Kidney tubule cell (primary cell): ENCODE results near the gene VCAM1.

Experiments
- DNase-seq: peaks from one replicate; pipeline ENCODE4 v3.0.0-alpha.2; 2018; ENCODE audit warnings: low spot score

Gene VCAM1

GRCh38 chr1:100722221-100722620, 2.7 kb downstream of the VCAM1 start:
- DNase-seq: peak; percentile 11

DNA sequence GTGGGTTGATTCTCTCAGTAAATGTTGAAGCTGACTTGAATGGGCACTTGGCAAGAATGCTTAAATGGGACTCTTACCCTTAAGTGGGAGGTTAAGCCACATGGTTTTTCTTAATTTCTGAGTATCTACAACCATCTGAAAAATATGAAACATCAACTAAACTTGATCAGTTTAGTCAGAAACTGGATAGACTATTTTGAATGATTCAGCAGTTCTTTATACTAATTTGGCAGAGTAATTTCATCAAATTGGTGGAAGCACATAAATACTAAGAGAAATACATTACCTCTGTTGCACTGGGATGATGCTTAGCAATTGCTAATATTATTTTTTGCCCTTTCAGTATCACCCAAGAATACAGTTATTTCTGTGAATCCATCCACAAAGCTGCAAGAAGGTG, 4.7 kb downstream of the VCAM1 start:
- DNase-seq: no peak

- no peak for DNase-seq
Observed at GRCh38 chr1:100730130-100730529, 10.6 kb downstream of the VCAM1 start.

GRCh38 chr1:100731309-100731708, 11.8 kb downstream of the VCAM1 start:
- DNase-seq: no peak

DNA sequence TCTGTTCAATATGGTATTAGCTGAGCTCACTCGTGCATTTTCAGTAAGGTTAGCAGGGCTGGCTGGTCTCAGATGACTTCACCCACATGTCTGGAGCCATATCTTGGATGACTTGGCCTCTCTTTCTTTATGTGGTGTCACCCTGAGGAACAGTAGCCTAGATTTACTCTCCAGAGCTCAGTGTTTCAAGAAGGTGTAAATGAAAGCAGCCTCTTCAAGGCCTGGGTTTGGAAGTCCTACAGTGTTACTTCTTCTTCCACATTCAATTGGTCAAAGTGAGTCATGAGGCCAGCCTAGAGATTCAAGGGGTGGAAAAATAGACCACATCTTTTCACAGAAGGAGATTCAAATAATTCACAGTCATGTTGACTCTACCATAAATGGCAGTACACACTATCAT, 12.2 kb downstream of the VCAM1 start:
- DNase-seq: peak; percentile 36

- peak; percentile 92 for DNase-seq
Observed at GRCh38 chr1:100734676-100735075, 15.1 kb downstream of the VCAM1 start.

GRCh38 chr1:100735244-100735643, 15.7 kb downstream of the VCAM1 start:
- DNase-seq: no peak

DNA sequence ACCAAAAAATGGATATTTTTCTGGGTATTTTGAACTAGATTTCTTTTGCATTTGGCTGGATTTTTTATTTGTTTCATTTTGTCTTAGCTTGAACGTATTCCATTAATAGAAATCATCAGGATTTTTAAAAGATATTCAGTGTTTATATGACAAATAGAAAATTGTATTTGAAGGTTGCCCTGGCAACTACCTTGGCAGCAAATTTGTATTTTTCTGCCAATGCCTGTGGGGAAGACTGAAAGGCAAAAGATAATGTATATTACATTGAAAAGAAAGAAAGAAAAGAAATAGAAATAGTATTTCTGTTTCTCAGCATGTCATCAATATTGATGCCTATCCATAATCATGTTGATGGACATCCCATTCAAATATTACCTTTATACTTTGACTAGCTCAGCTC, 16.8 kb downstream of the VCAM1 start:
- DNase-seq: no peak

DNA sequence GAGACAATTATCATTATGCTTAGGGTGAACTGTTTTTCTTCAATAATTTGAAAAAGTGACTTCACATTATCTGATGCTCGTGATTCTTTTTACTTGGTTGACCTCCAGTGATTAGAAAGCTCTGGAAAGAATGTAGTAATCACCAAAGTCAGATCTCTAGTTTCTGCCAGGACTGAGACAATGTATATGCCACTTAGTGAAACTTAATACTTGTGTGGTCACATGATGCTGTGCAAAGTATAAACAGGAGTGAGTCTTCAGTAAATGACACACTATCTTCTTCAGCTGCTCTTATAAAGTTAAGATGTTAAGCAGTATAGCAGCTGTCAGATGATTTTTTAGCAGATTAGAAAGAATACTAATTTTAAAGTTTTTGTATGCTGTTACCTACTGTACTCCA, 17.2 kb downstream of the VCAM1 start:
- DNase-seq: peak; percentile 32

- DNase-seq: peak; percentile 18
Observed at GRCh38 chr1:100746542-100746932, 27.0 kb downstream of the VCAM1 start.

- DNase-seq: no peak
Observed at GRCh38 chr1:100747771-100748170, 28.2 kb downstream of the VCAM1 start.

- DNase-seq: no peak
Observed at GRCh38 chr1:100750005-100750885, 30.7 kb downstream of the VCAM1 start.

DNA sequence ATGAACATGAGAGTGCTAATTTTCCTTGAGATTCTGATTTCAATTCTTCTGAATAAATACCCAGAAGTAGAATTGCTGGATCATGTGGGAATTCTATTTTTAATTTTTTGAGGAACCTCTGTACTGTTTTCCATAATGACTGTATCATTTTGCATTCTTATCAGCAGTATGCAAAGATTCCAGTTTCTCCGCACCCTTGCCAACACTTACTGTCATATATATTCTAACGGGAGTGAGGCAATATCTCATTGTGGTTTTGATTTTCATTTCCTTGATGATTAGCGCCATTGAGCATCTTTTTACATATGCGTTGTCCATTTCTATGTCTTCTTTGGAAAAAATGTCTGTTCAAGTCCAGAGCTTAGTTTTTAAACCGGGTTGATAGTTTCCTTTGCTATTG, 33.2 kb downstream of the VCAM1 start:
- no peak for DNase-seq

GRCh38 chr1:100757946-100758345, 38.4 kb downstream of the VCAM1 start:
- no peak for DNase-seq

- no peak for DNase-seq
Observed at GRCh38 chr1:100759188-100759587, 39.6 kb downstream of the VCAM1 start.

DNA sequence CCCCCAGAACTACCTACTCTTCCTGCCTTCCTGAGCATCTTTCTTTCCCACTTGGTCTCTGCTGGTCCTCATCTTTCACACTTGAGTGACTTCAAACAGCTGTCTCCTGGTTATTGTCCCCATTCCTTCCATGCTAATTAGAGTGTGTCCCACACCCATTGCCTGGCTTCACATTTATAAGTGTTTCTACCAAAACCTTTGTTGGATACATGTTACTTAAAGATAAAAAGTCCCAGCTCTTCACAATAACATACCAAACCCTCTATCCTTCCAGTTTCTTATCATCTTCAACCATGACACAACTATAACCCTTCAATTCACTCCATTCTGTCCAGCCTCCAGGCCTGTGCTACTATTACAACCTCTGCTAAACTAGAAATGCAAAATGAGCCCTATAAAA, 41.0 kb downstream of the VCAM1 start:
- no peak for DNase-seq

- no peak for DNase-seq
Observed at GRCh38 chr1:100762461-100762860, 42.9 kb downstream of the VCAM1 start.

- peak; percentile 18 for DNase-seq
Observed at GRCh38 chr1:100767176-100767890, 47.8 kb downstream of the VCAM1 start.

DNA sequence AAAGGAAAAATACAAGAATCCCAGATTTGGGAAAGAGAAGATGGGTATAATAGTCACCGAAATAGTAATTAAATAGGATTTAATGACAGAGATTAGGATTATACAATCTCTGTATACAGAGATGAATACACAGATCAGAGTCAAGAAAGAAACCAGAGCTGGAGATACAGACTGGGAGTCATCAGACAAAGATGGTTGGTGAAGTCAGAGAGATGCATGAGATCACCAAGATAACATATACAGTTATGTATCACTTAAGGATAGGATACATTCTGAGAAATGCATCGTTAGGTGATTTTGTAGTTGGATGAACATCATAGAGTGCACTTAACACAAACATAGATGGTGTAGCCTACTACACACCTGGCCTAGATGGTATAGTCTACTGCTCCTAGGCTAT, 49.8 kb downstream of the VCAM1 start:
- DNase-seq: no peak

DNA sequence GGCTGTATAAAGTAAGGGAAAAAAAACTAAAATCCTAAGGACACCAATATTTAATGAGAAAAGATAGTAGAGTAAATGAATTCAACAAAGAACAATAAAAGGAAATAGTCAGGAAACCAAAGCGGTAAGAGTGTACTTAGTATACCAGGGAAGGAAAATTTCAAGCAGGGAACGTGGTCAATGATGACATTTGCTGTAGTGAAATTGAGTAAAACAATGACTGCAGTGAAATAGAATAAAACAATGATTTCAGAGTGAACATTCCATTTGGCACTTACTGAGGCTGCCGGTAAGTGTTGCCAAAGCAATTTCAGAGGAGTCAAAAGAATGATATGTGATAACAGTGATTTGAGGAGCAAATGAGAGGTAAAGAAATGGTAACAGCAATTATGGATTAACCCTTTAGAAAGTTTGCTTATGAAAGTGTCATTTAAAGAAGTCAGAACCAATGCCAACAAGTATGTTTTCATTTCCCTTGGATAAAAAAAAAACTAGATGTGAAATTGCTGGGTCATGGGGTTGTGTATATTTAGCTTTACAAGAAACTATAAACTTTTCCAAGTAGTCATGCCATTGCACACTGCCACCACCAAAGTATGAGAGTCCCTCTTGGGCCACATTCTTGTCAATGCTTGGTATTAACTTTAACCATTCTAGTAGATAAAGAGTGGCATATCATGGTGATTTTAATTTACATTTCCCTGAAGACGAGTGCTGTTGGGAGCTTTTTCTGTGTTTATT, 50.5 kb downstream of the VCAM1 start:
- DNase-seq: no peak

GRCh38 chr1:100773444-100773843, 53.9 kb downstream of the VCAM1 start:
- no peak for DNase-seq

DNA sequence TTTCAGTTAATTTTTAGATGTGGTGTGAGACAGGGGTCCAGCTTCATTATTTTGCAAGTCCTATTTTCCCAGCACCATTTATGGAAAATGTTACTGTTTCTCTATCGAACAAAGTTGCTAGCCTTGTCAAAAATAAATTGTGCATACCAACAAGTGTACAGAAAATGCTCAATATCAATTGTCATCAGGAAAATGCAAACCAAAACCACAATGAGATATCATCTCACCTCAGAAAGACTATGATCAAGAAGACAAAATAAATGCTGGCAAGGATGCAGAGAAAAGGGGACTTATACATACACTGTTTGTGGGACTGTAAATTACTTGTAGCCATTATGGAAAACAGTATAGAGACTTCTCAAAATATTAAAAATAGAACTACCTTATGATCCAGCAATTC, 54.8 kb downstream of the VCAM1 start:
- no peak for DNase-seq

GRCh38 chr1:100775483-100775882, 55.9 kb downstream of the VCAM1 start:
- DNase-seq: no peak
